Neural cell (in vitro differentiated cells): ENCODE measurements around the gene DTX1. TPM values are rescaled to one million over a fixed set of nuclear protein-coding genes. Genes with fewer than 3 reads are reported as not detected.

ENCODE experiments used
- H2AFZ ChIP-seq: fragments of 200-600, 300-800 bp; sonication (generic), shearing (Covaris generic); 2 replicates; pipeline ENCODE4 v1.6.0; 2014; ENCODE audit warnings: low read depth, mild to moderate bottlenecking, antibody characterized with exemption, low read length, moderate library complexity
- H3F3A ChIP-seq: fragments of 200-600 bp; shearing (Covaris generic); 2 replicates; pipeline ENCODE4 v1.6.1; 2016; ENCODE audit warnings: mild to moderate bottlenecking, moderate library complexity, mixed read lengths, antibody characterized with exemption, low read length; ENCODE audit not compliant: insufficient read depth, poor library complexity, severe bottlenecking
- H3K27ac ChIP-seq: fragments of 200-600, 300-800 bp; sonication (generic), shearing (Covaris generic); 2 replicates; pipeline ENCODE4 v1.5.1; 2014; ENCODE audit warnings: mild to moderate bottlenecking, low read length, moderate library complexity
- H3K27me3 ChIP-seq: fragments of 300-800, 200-600 bp; sonication (generic), shearing (Covaris generic); 2 replicates; pipeline ENCODE4 v1.6.0; 2014; ENCODE audit warnings: mild to moderate bottlenecking, low read depth, low read length, moderate library complexity; ENCODE audit not compliant: insufficient read depth
- H3K36me3 ChIP-seq: fragments of 300-800, 200-600 bp; sonication (generic), shearing (Covaris generic); 2 replicates; pipeline ENCODE4 v1.5.1; 2014; ENCODE audit warnings: mild to moderate bottlenecking, antibody characterized with exemption, low read length, moderate library complexity; ENCODE audit not compliant: insufficient read depth
- H3K4me2 ChIP-seq: fragments of 300-800, 200-600 bp; sonication (generic), shearing (Covaris generic); 2 replicates; pipeline ENCODE4 v1.6.0; 2014; ENCODE audit warnings: mild to moderate bottlenecking, low read length
- H3K4me3 ChIP-seq: fragments of 300-800, 200-600 bp; sonication (generic), shearing (Covaris generic); 2 replicates; pipeline ENCODE4 v1.5.1; 2014; ENCODE audit warnings: mild to moderate bottlenecking, low read length, moderate library complexity
- H3K79me2 ChIP-seq: fragments of 200-600 bp; shearing (Covaris generic); replicated peaks from 2 replicates; pipeline ENCODE4 v1.6.0; 2014; ENCODE audit warnings: mild to moderate bottlenecking, low read length, moderate library complexity; ENCODE audit not compliant: insufficient read depth
- H3K9ac ChIP-seq: fragments of 300-800, 200-600 bp; sonication (generic), shearing (Covaris generic); 2 replicates; pipeline ENCODE4 v1.6.1; 2016; ENCODE audit warnings: mild to moderate bottlenecking, low read length, mixed read lengths
- H3K9me2 ChIP-seq: fragments of 200-600 bp; shearing (Covaris generic); 2 replicates; pipeline ENCODE4 v1.6.1; 2016; ENCODE audit warnings: mild to moderate bottlenecking, low read length, mixed read lengths; ENCODE audit not compliant: insufficient read depth
- H3K9me3 ChIP-seq: fragments of 200-600, 300-800 bp; sonication (generic), shearing (Covaris generic); 2 replicates; pipeline ENCODE4 v1.6.1; 2016; ENCODE audit warnings: mild to moderate bottlenecking, mixed run types, low read length, moderate library complexity, mixed read lengths
- H4K20me1 ChIP-seq: fragments of 200-600 bp; shearing (Covaris generic); 2 replicates; pipeline ENCODE4 v1.6.1; 2016; ENCODE audit warnings: mild to moderate bottlenecking, mixed run types; ENCODE audit not compliant: insufficient read depth
- CTCF ChIP-seq: fragments of 450-650 bp; IDR thresholded peaks from 2 replicates; pipeline ENCODE4 v1.5.1; 2014; ENCODE audit warnings: antibody characterized with exemption, mild to moderate bottlenecking, moderate library complexity; ENCODE audit not compliant: poor library complexity, severe bottlenecking
- EP300 ChIP-seq: fragments of 450-650 bp; conservative IDR thresholded peaks from 2 replicates; pipeline ENCODE4 v1.6.1; 2014; ENCODE audit warnings: antibody characterized with exemption, mild to moderate bottlenecking, moderate library complexity; ENCODE audit not compliant: poor library complexity, severe bottlenecking
- EZH2 ChIP-seq: fragments of 200-600, 300-800 bp; shearing (Covaris generic), sonication (generic); IDR thresholded peaks from 2 replicates; pipeline ENCODE4 v1.6.1; 2014; ENCODE audit warnings: antibody characterized with exemption, low read length, borderline replicate concordance, mild to moderate bottlenecking; ENCODE audit not compliant: insufficient read depth, poor library complexity, severe bottlenecking
- MXI1 ChIP-seq: fragments of 450-650 bp; conservative IDR thresholded peaks from 2 replicates; pipeline ENCODE4 v1.6.1; 2014; ENCODE audit warnings: antibody characterized with exemption, mild to moderate bottlenecking; ENCODE audit not compliant: poor library complexity, severe bottlenecking
- POLR2AphosphoS5 ChIP-seq: IDR thresholded peaks from 2 replicates; pipeline ENCODE4 v1.6.1; 2012
- RAD21 ChIP-seq: fragments of 450-650 bp; conservative IDR thresholded peaks from 2 replicates; pipeline ENCODE4 v1.6.1; 2014; ENCODE audit warnings: antibody characterized with exemption, mild to moderate bottlenecking, moderate library complexity
- REST ChIP-seq: IDR thresholded peaks from 2 replicates; pipeline ENCODE4 v1.6.1; 2012; ENCODE audit warnings: borderline replicate concordance
- SMC3 ChIP-seq: fragments of 450-650 bp; conservative IDR thresholded peaks from 2 replicates; pipeline ENCODE4 v1.6.1; 2014; ENCODE audit warnings: antibody characterized with exemption, mild to moderate bottlenecking, moderate library complexity; ENCODE audit not compliant: poor library complexity
- TAF1 ChIP-seq: IDR thresholded peaks from 2 replicates; pipeline ENCODE4 v1.6.1; 2012; ENCODE audit warnings: low read depth
- polyA minus RNA-seq: library from RNA; depleted of rRNA, polyadenylated mRNA; stranded (reverse); fragments of >200 nt; gene quantifications from 2 replicates; pipeline ENCODE4 v1.2.3, GENCODE V29; 2014
- polyA plus RNA-seq: library from polyadenylated mRNA; depleted of rRNA; stranded (reverse); fragments of >200 nt; gene quantifications from 2 replicates; pipeline ENCODE4 v1.2.3, GENCODE V29; 2014

Gene DTX1
- 30.7 and 42.8 TPM in 2 replicates for polyA plus RNA-seq
- 51.7 and 57.5 TPM in 2 replicates for polyA minus RNA-seq

DNA sequence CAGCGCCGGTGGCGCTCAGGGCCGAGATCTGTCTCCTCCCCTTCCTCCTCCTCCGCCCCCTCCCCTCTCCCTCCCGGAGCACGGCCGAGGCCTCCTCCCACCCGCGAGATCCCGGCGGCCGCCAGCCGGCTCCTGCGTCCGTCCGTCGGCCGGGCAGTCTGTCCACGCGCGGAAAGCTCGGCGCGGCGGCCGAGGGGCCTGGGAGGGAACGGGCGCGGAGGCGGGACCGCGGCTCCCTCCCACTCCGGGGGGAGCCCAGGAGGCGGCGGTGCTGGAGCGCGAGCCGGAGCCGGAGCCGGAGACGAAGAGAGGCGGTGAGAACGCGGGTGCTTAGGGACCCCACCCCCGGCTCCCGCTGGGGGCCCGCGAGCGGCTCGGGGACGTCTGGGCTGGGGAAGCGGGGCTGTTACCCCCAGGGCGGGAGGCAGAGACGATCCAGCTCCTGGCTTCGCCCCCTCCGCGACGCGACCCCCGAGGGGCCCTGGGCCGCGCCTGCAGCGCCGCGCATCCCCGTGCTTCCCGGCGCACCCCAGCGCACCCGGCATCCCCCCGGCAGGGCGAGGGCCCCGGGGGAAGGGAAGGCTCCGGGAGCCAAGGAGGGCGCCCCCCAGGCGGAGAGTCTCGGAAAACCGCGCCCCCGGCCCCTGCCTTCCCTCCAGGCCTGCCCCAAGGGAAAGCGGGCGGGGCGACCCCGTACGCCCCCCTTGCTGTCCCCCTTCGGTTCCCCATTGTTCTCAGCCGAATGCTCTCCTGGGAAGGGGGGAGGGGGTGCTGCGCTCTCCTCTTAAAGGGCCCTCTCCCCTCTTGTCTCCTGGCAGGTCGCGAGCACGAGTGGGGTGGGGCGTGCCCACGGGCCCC is at the start of gene DTX1:
DTX1 (plus strand) TSS at position 100 of the 858 bp plus-strand sequence. CDS start 1,463 bp downstream, outside the sequence.
- Histone ChIP-seq H3K36me3 (no peaks in the 10 kb centered on the region), H3K4me3 (peak within 1 kb of the TSS; percentile 81), H3K4me2 (peak within 1 kb of the TSS; percentile 73), H3K9me3 (no peaks in the 10 kb centered on the region), H3K79me2 (peaks cover 23% of the 10 kb centered on the region), H3F3A (no peaks in the 10 kb centered on the region), H3K27ac (peak within 1 kb of the TSS; percentile 74), H2AFZ (peak within 1 kb of the TSS; percentile 91), H3K9ac (peak within 1 kb of the TSS; percentile 93), H3K27me3 (no peaks in the 10 kb centered on the region), H4K20me1 (peaks cover 4% of the 10 kb centered on the region), H3K9me2 (no peaks in the 10 kb centered on the region)
- peak; percentile 55 for TF ChIP-seq POLR2AphosphoS5
- peak; percentile 76 for TF ChIP-seq TAF1
- TF ChIP-seq EP300, result peak; percentile 23
- no peak for TF ChIP-seq EZH2
- peak; percentile 29 for TF ChIP-seq CTCF
- TF ChIP-seq REST, result no peak
- peak; percentile 38 for TF ChIP-seq SMC3
- TF ChIP-seq MXI1, result peak; percentile 38
- TF ChIP-seq RAD21, result peak; percentile 29

- H3K9me3 ChIP-seq, result no peaks in the 10 kb centered on the region
- H3K27me3 ChIP-seq, result no peaks in the 10 kb centered on the region
- H3K27ac ChIP-seq, result no peak overlapping the region
- no peak overlapping the region for H3K9ac ChIP-seq
- no peak overlapping the region for H3K4me2 ChIP-seq
- H3K4me3 ChIP-seq, result no peak overlapping the region
- no peak for TF ChIP-seq MXI1
- TF ChIP-seq EP300, result no peak
- TF ChIP-seq POLR2AphosphoS5, result no peak
- TF ChIP-seq CTCF, result no peak
- TF ChIP-seq EZH2, result no peak
- TF ChIP-seq SMC3, result no peak
- no peaks in the 10 kb centered on the region for H3K9me2 ChIP-seq
- H3K36me3 ChIP-seq, result no peaks in the 10 kb centered on the region
- no peak overlapping the region for H2AFZ ChIP-seq
- H4K20me1 ChIP-seq, result no peaks in the 10 kb centered on the region
- H3K79me2 ChIP-seq, result no peaks in the 10 kb centered on the region
- H3F3A ChIP-seq, result no peaks in the 10 kb centered on the region
Measured at GRCh38 chr12:113007166-113007565, 49.4 kb upstream of the DTX1 start.
